GM21528 (cell line): ENCODE measurements around the gene ENOX2.

Experiments
- ATAC-seq: cut with Tn5 transposase; IDR thresholded peaks from one replicate; pipeline ENCODE4 v1.9.1; 2021; ENCODE audit warnings: mild to moderate bottlenecking, moderate library complexity; ENCODE audit not compliant: unreplicated experiment, low FRiP score

Gene ENOX2

DNA sequence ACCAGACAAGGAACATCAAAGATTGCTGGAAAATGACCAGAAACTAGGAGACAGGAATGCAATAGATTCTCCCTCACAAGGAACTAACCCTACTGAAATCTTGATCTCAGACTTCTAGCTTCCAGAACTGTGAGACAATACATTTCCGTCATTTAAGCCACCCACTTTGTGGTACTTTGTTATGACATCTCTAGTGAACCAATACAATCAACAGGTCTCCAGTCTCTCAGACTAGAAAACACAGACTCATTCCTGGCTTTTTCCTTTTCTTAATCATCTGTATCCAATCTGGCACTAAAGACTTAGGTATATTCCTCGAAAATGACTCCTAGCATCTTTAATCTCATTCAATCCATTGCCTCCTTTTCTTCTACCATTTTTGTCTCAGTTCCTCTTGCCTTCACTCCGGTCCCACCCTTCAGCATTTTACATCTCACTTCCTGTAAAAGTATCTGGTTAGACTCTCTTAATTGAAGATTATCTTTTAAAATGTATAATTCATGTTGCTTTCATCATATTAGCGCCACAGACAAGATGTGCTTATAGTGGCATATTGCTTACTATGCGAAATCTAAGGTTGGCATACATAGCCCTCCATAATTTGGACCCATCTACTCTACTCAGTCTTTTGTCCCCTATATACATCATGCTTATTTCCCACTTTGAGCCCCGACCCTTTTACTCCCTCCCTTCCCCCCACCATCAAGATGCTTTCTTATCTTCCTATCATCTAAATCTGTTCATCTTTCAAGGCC is 250.0 kb downstream of the ENOX2 start:
- no peak for ATAC-seq

DNA sequence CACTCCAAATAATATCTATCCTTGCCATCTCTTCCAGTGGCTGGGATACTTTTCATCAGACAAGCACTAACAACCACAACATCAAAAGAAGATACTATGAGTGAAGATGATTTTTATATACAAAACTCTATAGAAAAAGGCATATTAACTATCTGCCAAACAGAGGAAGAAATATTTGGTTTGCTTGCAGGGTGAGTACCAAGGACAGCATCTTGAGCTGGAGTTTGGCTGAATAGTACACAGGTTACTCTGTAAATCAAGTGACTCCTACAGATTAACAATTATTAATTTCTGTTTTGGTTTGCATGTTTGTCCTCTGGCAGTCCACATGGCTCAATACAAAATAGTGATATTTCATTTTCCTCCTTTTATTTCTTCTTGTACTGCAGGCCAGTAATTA is 253.3 kb downstream of the ENOX2 start:
- no peak for ATAC-seq

DNA sequence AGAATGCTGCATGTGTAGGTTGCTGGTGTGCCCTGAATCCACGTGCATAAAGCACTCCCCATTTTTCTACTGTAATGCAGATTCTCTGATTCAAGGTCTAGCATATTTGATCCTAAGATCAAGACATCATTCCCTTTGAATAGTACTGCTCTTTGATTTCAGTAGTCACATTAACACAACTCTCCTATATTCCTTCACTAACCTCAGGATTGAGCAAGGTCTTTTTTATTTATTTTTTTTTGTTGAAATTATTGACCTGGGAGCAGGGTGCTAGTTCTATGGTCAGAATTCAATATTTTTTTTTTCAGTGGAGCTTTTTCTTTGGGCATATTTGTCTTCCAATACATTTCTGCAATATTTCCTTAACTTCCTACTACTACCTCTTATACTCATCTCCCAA is 255.5 kb downstream of the ENOX2 start:
- ATAC-seq = no peak

DNA sequence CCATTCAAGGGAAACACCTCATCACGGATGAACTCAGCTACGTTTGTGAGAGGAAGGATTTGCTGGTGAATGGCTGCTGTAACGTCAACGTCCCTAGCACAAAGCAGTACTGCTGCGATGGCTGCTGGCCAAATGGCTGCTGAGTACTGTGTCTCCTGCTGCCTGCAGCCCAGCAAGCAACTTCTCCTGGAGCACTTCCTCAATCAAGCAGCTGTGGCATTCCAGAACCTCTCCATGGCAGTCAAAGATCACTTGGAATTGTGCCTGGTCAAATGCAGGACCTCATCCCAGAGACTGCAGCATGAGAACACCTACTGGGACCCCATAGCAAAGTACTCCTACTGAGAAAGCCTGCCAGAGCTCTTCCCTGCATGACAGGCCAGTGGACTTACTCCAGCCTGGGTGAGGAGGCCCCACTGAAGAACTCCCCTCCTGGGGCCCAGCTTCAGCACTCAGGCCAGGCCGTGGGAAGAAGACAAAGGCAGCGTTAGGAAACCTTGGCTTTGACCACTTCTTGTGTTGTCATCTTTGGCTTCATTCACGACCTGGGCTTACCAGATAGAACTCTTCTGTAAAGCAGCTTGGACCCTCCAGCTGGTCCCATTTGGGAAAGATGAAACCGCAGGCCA is 256.9 kb downstream of the ENOX2 start:
- no peak for ATAC-seq

DNA sequence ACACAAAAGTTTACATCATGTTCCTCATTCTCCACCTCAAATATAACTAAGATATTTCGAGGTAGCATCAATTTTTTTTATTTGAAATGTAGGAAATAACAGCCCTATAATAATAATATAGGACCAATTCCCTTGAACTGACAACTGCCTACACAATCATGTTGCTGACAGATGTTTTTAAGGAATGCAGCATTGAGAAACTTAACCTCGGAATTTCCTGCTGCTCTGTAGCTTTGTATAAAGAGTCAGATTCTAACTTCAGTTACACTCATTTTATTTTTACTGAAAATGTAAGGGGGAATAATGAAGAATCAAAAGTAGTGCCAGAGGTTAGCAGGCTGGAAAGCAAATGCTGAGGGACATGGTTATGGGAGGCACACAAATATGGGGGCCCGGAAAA is 265.4 kb downstream of the ENOX2 start:
- ATAC-seq = no peak

DNA sequence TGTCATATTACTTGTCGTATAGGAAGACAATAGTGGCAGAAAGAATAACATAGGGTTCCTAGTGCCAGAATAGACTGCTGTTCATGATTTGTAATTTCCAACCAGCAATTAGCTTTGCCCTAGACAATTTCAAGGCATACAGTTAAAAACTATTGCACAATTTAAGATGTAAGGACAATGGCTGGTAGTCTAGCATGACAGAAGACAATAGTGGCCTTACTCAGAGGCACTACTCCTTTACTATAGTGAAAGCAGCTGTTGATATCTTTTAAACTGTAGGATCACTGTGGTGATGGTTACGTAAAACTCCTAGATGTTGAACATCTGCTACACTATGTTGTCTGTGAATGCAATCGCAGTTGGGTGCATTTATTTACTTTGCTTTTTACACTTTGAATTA is 266.7 kb downstream of the ENOX2 start:
- no peak for ATAC-seq

GRCh38 chrX:130631011-130631410 is 272.0 kb downstream of the ENOX2 start:
- no peak for ATAC-seq

DNA sequence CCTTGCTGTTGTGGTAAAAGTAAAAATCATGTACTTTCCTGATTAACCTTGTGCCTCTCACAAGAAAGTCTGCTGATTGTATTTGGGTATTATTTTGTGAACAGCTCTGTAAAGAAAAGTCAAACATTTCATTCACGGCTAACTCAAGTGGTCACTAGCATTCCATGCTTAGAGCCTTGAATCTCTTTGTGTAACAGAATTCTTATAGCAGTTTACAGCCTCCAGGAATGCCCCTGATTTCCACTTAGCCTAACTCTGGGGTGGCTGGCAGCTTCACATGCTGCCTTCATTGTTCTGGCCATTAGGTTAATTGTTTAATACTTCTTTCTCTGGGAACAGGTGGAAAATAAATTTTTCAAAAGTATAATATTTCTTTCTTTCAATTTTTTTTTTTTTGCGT is 274.5 kb downstream of the ENOX2 start:
- no peak for ATAC-seq

GRCh38 chrX:130626521-130626920 is 276.5 kb downstream of the ENOX2 start:
- no peak for ATAC-seq

GRCh38 chrX:130625386-130625785 is 277.6 kb downstream of the ENOX2 start:
- ATAC-seq = no peak

DNA sequence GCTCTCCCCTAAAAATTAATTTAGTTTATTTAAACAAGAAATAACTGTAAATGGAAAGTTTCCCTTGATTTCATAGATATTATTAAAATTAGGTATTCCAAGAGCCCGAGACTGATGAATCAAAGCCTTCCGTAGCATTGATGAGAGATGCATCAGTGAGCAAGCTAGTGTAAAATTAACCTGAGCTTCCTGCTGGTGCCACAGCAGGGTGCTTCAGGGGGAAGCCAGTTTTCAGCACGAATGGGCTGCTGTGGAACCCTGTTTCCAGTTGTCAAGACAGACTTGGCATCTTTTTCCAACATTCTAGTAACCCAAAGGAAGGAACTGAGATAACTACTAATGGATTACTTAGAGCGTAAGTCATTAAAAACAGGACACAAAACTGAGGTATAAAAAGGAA is 279.5 kb downstream of the ENOX2 start:
- ATAC-seq = no peak

- no peak for ATAC-seq
Observed at GRCh38 chrX:130615941-130616340, 287.1 kb downstream of the ENOX2 start.

GRCh38 chrX:130607431-130607830 is 295.6 kb downstream of the ENOX2 start:
- no peak for ATAC-seq

- ATAC-seq = no peak
Observed at GRCh38 chrX:130606425-130606824, 296.6 kb downstream of the ENOX2 start.

DNA sequence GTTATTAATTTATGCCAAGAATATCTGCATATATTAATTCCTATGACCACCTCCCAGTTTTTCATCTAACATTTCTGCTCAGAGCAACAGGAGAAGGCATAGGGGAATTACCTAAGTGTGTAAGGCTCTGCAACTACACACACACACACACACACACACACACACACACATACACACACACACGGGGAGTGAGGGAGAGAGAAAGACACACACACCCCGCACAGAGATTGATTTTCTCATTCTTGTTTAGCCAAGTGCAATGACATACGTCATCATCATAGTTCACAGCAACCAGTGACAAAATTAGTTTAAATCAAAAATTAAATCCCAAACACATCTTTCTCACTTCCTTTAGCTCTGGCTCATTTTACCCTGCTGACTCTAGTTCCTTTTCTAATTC is 298.1 kb downstream of the ENOX2 start:
- no peak for ATAC-seq

DNA sequence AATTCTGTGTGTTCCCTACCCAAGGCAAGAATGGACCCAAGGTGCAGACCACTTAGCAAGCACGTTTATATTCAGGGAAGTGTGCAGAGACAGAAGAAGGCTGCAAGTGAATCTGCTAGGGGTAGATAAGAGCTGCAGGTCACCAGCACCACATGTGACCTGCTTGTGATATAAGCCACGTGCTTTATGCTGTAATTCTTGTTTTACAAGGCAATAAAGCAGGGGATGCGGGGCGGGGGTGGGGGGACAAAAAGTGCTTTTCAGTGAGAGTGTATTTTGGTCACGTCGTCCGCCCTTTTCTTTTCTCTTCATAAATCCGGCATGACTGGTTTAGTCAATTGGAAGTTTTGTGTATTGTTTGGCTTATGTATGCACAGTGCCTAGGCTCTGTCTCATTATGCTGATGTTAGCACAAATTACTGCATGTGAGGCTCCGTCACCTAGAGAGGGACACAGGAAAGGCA is 308.5 kb downstream of the ENOX2 start:
- no peak for ATAC-seq

- ATAC-seq = no peak
Observed at GRCh38 chrX:130593911-130594310, 309.1 kb downstream of the ENOX2 start.

GRCh38 chrX:130592204-130592603 is 310.8 kb downstream of the ENOX2 start:
- ATAC-seq = no peak

DNA sequence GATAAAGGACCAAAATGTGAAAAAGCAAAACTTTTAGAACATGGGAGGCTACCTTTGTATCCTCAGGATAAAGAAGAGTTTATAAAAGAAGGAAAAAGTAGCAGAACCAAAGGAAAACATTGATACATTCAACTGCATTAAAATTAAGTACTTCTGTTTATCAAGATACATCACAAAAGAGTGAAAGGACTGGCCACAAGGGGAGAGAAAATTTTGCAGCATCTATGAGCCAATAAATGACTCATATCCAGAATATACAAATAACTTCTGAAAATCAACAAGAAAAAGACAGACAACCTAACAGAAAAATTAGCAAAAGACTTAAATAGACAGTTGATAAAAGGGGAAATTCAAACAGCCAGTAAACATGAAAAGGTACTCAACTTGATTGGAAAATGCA is 324.1 kb downstream of the ENOX2 start:
- ATAC-seq = no peak

DNA sequence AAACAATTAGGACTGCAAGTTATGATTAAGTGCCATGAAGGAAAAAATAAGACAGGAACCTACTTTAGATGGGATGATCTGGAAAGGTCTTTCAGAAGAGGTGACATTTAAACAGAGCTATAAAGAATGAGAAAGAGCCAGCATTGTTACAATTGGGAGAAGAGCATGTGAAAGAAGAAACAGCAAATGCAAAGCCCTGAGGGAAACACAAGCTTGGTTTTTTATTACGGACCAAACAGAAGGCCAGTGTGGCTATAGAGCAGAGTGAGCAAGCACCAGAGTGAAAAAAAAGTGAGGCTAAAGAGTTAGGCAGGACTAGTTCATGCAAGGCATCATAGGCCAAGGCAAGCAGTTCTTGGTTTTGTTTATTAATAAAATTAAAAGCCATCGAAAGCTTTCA is 325.6 kb downstream of the ENOX2 start:
- no peak for ATAC-seq

DNA sequence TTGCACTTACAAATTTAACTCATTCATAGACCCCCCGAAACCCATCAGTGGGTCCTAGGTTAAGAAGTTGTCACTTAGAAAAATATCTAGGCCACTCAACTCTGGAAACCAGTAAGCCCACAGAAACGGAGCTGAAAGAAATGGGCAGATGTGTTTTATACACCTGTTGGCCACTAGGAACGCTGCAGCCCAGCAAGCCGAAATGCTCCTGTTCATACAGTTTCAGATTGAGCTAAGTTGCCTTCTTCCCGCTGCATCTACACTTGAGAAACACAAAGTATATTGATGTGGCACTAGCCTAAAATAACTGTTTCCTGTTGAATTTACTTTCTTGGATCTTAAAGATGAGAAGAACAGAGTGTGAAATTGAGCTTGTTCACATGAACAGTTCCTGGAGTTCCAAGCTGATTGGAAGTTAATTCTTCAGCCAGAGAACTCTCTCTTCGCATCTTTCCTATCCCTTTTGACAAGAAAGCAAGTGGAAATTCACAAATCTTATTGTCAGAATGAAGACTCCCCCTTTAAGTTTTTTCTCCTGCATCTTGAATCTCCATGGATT is 327.1 kb downstream of the ENOX2 start:
- ATAC-seq = no peak
